ENCODE measurements around the gene RXFP4. TPM values are rescaled to one million over a fixed set of nuclear protein-coding genes. Genes with fewer than 3 reads are reported as not detected.

RXFP4 gene
- total and polyA plus RNA-seq, 2 of the 13 experiments (the other 11 are each of a cell fraction or from before 2014, with no cell fraction given), result 0.38 to 1.4 TPM

GRCh38 chr1:155934097-155934935, 7.1 kb upstream of the RXFP4 start, which contains the start of gene KHDC4 (continued):
- TF ChIP-seq POLR2AphosphoS5 (IDR thresholded peaks at IDR 0.05; ENCODE audit: low read depth, low read length), result peak; percentile 96
- TF ChIP-seq ZNF513 (CRISPR knock-in tag; conservative IDR thresholded peaks at IDR 0.05), result 0 out of 2 replicates have a peak, but pooled peaks have one; percentile 60
- TF ChIP-seq NFKB2 (CRISPR knock-in tag; IDR thresholded peaks at IDR 0.05; ENCODE audit: borderline replicate concordance), result peak; percentile 55; the same call in 1 of the 2 replicates
- 0 out of 2 replicates have a peak, but pooled peaks have one; percentile 78 for TF ChIP-seq ELK4 (CRISPR knock-in tag; IDR thresholded peaks at IDR 0.05; ENCODE audit: borderline replicate concordance)
- no peak for TF ChIP-seq CCAR2 (optimal IDR thresholded peaks at IDR 0.05; ENCODE audit: low read depth, low read length)
- TF ChIP-seq HIVEP1 (CRISPR knock-in tag; IDR thresholded peaks at IDR 0.05), result 0 out of 2 replicates have a peak, but pooled peaks have one; percentile 43
- no peak for TF ChIP-seq ZNF253 (CRISPR knock-in tag; IDR thresholded peaks at IDR 0.05; ENCODE audit: borderline replicate concordance)
- no peak for TF ChIP-seq ZNF644 (CRISPR knock-in tag; IDR thresholded peaks at IDR 0.05; ENCODE audit: low read depth)
- TF ChIP-seq NFE2L1 (CRISPR knock-in tag; IDR thresholded peaks at IDR 0.05; ENCODE audit: borderline replicate concordance), result no peak
- no peak; the same call in 1 of the 2 replicates for TF ChIP-seq ZSCAN9 (CRISPR knock-in tag; IDR thresholded peaks at IDR 0.05; ENCODE audit: borderline replicate concordance)
- TF ChIP-seq BRF2 (CRISPR knock-in tag; IDR thresholded peaks at IDR 0.05), result 0 out of 2 replicates have a peak, but pooled peaks have one; percentile 51
- peak; percentile 98 for TF ChIP-seq POLR2G (IDR thresholded peaks at IDR 0.05; ENCODE audit: low read depth, low read length)
- TF ChIP-seq ZNF766 (CRISPR knock-in tag; IDR thresholded peaks at IDR 0.05; ENCODE audit: borderline replicate concordance), result peak; percentile 77; the same call in 1 of the 2 replicates
- TF ChIP-seq CENPT (CRISPR knock-in tag; IDR thresholded peaks at IDR 0.05; ENCODE audit: low read depth), result no peak
- peak; percentile 96 for TF ChIP-seq YEATS4 (CRISPR knock-in tag; IDR thresholded peaks at IDR 0.05; ENCODE audit: borderline replicate concordance)
- no peak for TF ChIP-seq ZKSCAN8 (CRISPR knock-in tag; IDR thresholded peaks at IDR 0.05; ENCODE audit: borderline replicate concordance)
- peak; percentile 90 for TF ChIP-seq ELF4 (CRISPR knock-in tag; IDR thresholded peaks at IDR 0.05; ENCODE audit: borderline replicate concordance)
- no peak for TF ChIP-seq ZNF207 (IDR thresholded peaks at IDR 0.05; ENCODE audit: borderline replicate concordance)
- peak; percentile 51; the same call in 1 of the 2 replicates for TF ChIP-seq ZNF142 (CRISPR knock-in tag; IDR thresholded peaks at IDR 0.05)

All from HepG2 (cell line).